ENCODE data around the gene TXK.

TXK gene

DNA sequence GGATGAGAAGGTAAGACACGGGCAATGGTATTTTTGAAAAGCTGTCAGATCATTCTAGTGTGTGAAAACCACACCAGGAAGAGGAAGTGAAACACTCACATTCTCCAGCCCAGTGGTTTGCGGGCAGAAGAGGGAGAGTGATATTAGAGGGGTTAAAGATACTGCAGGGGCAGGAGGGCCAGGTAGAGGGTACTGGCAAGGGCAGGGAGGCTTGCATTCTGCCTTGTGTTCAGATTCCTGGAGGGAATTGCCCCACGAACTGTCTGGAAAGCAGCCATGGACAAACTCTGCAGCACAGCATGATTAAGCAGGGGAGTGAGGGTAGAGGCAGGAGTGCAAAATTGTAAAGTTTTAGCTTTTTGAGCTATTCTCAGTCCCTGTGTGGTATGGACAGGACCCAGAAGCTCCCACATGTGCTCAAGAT lies 86.6 kb downstream of the TXK start:
- no peak overlapping the region for H3K9ac ChIP-seq
- H3K4me3 ChIP-seq (ENCODE audit: low read depth, low read length): no peak overlapping the region
- H3K4me1 ChIP-seq: peaks cover 4% of the 10 kb centered on the region

DNA sequence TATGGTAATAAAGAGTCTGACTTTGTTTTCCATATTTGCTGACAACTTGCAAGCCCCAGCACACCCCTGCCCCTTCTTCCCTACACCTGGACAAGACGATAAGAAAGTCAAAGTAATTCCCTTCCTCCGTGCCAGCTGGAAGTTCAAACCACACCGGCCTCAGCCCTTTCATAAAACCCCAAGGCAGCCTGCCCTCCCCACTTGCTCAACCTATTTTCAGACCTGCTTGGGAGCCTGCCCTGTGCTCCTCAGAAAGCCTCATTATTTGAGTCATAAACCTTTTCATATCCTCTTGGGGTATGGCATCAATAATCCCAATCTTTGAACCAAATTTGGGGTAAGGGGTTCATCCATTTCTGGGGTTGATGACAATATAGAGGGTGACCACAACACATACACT lies 88.0 kb downstream of the TXK start:
- no peaks in the 10 kb centered on the region for H3K27me3 ChIP-seq (ENCODE audit: control insufficient read depth, insufficient read depth, low read length)

More for the DNA sequence above, 86.6 kb downstream of the TXK start:
- Histone ChIP-seq H2AFZ (peak overlapping the region; percentile 53), H3K36me3 (ENCODE audit: control insufficient read depth, insufficient read depth, low read length) (no peaks in the 10 kb centered on the region), H3K9me3 (ENCODE audit: control insufficient read depth, low read length) (no peaks in the 10 kb centered on the region), H3K27ac (peak overlapping the region; percentile 17), H3K27me3 (ENCODE audit: control insufficient read depth, insufficient read depth, low read length) (no peaks in the 10 kb centered on the region), H3K79me2 (no peaks in the 10 kb centered on the region), H3K4me2 (ENCODE audit: low read length) (no peak overlapping the region)
- TF ChIP-seq, protein P1, sequence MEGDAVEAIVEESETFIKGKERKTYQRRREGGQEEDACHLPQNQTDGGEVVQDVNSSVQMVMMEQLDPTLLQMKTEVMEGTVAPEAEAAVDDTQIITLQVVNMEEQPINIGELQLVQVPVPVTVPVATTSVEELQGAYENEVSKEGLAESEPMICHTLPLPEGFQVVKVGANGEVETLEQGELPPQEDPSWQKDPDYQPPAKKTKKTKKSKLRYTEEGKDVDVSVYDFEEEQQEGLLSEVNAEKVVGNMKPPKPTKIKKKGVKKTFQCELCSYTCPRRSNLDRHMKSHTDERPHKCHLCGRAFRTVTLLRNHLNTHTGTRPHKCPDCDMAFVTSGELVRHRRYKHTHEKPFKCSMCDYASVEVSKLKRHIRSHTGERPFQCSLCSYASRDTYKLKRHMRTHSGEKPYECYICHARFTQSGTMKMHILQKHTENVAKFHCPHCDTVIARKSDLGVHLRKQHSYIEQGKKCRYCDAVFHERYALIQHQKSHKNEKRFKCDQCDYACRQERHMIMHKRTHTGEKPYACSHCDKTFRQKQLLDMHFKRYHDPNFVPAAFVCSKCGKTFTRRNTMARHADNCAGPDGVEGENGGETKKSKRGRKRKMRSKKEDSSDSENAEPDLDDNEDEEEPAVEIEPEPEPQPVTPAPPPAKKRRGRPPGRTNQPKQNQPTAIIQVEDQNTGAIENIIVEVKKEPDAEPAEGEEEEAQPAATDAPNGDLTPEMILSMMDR (IDR thresholded peaks at IDR 0.05): no peak

DNA sequence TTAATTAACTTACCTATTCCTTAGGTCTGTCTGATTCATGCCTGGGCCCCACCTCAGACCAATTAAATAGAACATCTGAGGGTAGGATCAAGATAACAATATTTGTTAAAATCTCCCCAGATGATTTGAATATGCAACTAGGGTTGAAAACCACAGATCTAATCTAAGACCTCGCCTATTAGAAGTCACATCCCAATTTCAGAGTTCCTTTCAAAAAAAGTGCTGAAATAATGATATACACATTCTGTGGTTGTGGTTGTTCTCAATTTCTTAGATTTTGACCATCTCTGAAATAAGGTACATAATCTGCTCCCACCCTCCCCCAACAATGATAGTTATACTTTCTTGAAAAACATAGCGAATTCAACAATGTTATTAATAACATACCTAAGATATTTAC lies 89.8 kb downstream of the TXK start:
- Histone ChIP-seq H3K4me2 (ENCODE audit: low read length) (no peak overlapping the region), H3K9ac (no peak overlapping the region), H3K36me3 (ENCODE audit: control insufficient read depth, insufficient read depth, low read length) (no peaks in the 10 kb centered on the region), H3K4me1 (peaks cover 4% of the 10 kb centered on the region), H3K9me3 (ENCODE audit: control insufficient read depth, low read length) (no peaks in the 10 kb centered on the region), H3K27ac (no peak overlapping the region), H3K79me2 (no peaks in the 10 kb centered on the region), H2AFZ (no peak overlapping the region), H3K4me3 (ENCODE audit: low read depth, low read length) (no peak overlapping the region), H3K27me3 (ENCODE audit: control insufficient read depth, insufficient read depth, low read length) (no peaks in the 10 kb centered on the region)
- TF ChIP-seq, protein P1 (IDR thresholded peaks at IDR 0.05): no peak

More for the DNA sequence above, 88.0 kb downstream of the TXK start:
- Histone ChIP-seq H3K4me1 (peaks cover 4% of the 10 kb centered on the region), H3K9me3 (ENCODE audit: control insufficient read depth, low read length) (no peaks in the 10 kb centered on the region), H3K9ac (no peak overlapping the region), H3K79me2 (no peaks in the 10 kb centered on the region), H3K4me2 (ENCODE audit: low read length) (no peak overlapping the region), H3K4me3 (ENCODE audit: low read depth, low read length) (no peak overlapping the region), H3K27ac (no peak overlapping the region), H3K36me3 (ENCODE audit: control insufficient read depth, insufficient read depth, low read length) (no peaks in the 10 kb centered on the region), H2AFZ (no peak overlapping the region)
- TF ChIP-seq, protein P1 (IDR thresholded peaks at IDR 0.05): no peak

DNA sequence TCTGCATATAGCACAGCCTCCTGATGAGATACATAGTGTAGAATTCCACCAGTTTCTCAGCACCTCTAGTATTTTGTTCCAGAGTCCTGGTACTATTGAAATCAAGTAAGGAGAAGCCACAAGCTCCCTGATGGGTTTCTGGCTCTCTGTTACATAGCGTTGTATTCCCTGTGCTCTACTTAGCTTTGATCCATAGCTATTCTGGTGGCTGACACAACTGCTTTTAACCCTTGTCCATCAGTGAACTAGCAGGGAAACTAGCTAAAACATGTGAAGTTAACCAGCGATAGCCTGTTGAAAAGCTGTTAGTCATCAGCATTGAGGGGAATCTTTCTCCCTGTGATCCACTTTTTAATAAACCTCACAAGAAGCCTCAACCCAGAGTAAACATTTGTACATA lies 90.5 kb downstream of the TXK start:
- Histone ChIP-seq H3K4me1 (peaks cover 4% of the 10 kb centered on the region), H3K27ac (no peak overlapping the region), H3K4me3 (ENCODE audit: low read depth, low read length) (no peak overlapping the region), H3K4me2 (ENCODE audit: low read length) (no peak overlapping the region), H2AFZ (peak overlapping the region; percentile 46), H3K36me3 (ENCODE audit: control insufficient read depth, insufficient read depth, low read length) (no peaks in the 10 kb centered on the region), H3K9me3 (ENCODE audit: control insufficient read depth, low read length) (no peaks in the 10 kb centered on the region), H3K79me2 (no peaks in the 10 kb centered on the region), H3K9ac (no peak overlapping the region), H3K27me3 (ENCODE audit: control insufficient read depth, insufficient read depth, low read length) (no peaks in the 10 kb centered on the region)
- TF ChIP-seq, protein P1 (IDR thresholded peaks at IDR 0.05): no peak

DNA sequence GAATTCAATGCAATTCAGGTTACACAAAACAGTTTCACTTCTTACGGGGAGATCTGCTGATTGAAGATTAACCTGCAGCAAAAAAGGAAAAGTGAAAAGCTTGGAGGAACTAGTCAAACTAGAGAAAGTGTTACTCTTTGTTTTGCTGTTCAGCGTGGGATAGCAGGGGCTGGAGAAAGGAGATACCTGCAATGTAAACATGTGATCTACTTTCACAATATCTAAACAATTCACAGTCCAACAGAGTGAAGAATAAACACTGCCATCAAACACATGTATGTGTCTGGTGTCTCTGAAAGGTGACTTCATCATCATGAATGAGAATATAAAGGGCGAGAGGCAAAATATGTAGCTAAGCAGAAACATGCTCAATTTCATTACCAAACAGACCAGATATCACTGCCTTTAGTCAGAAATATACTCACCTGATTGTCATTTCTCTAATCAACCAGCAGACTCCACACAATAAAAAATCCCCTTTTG lies 91.0 kb downstream of the TXK start:
- Histone ChIP-seq H3K36me3 (ENCODE audit: control insufficient read depth, insufficient read depth, low read length) (no peaks in the 10 kb centered on the region), H3K4me2 (ENCODE audit: low read length) (peak overlapping the region; percentile 60), H2AFZ (peak overlapping the region; percentile 46), H3K79me2 (no peaks in the 10 kb centered on the region), H3K9ac (no peak overlapping the region), H3K4me3 (ENCODE audit: low read depth, low read length) (no peak overlapping the region), H3K27ac (no peak overlapping the region), H3K4me1 (peaks cover 4% of the 10 kb centered on the region), H3K27me3 (ENCODE audit: control insufficient read depth, insufficient read depth, low read length) (no peaks in the 10 kb centered on the region), H3K9me3 (ENCODE audit: control insufficient read depth, low read length) (no peaks in the 10 kb centered on the region)
- TF ChIP-seq, protein P1 (IDR thresholded peaks at IDR 0.05): no peak

All from parathyroid adenoma (tissue), 2 donors.